ENCODE measurements around the gene SDK1.

DNA sequence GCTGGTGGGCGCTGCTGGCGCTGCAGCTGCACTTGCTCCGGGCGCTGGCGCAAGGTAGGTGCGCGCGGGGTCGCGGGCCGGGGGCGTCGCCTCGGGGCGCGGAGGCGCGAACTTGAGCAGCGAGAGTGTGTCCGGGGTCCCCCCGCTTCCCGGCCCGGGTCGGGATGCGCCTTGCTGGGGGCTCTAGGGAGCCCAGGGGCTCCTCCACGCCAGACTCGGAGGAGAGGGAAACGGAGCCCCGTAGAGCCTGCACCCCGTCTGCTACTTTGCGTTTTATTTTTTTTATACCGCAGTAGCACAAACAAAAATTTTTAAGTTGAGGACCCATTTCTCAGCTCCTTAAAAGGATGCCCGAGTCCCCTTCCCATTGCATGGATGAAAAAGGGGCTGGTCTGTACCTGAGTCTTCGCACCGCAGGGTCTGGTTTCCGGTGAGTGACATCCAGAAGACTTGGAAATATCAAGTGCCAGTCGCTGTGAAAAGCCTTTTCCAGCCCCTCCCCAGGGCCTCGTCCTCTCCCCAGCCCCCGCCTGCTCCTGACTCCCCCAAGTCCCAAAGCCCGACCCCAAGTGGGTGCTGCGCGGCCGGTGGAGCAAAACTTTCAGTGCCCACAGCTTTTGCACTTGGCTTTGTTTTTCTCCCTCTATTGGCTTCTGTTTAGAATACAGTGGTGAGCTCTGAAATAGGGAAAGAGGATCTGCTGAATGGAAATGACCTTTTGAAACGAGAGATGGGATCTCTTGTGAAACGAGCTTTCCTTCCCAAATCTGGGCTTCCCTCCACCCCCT is 973 bp downstream of the SDK1 start:
- TF ChIP-seq CTCF (IDR thresholded peaks at IDR 0.05) (no peak), ZFP36 (IDR thresholded peaks at IDR 0.05; ENCODE audit: borderline replicate concordance, partially characterized antibody) (no peak), POLR2A (IDR thresholded peaks at IDR 0.05; ENCODE audit: low read length) (no peak), CEBPB (IDR thresholded peaks at IDR 0.05) (no peak), RAD21 (conservative IDR thresholded peaks at IDR 0.05 in 1 of 2, IDR thresholded peaks at IDR 0.05 in 1 of 2) (peak in 1 of 2 experiments; percentile 14; a peak in 1 of 5 replicates), MAZ (IDR thresholded peaks at IDR 0.05; ENCODE audit: borderline replicate concordance, low read depth, low read length) (no peak), SMC3 (IDR thresholded peaks at IDR 0.05) (peak; percentile 35; the same call in 2 of the 3 replicates), BHLHE40 (IDR thresholded peaks at IDR 0.05; ENCODE audit: low read depth, low read length) (no peak), RNF2 (IDR thresholded peaks at IDR 0.05; ENCODE audit: borderline replicate concordance, low read depth) (no peak; the same call in 1 of the 2 replicates), ZSCAN20 (CRISPR knock-in tag; IDR thresholded peaks at IDR 0.05) (no peak), ESRRA (IDR thresholded peaks at IDR 0.05; ENCODE audit: borderline replicate concordance, low read length) (no peak), NR3C1 (IDR thresholded peaks at IDR 0.05) (no peak), EP300 (IDR thresholded peaks at IDR 0.05) (no peak)
- TF ChIP-seq, protein P1, sequence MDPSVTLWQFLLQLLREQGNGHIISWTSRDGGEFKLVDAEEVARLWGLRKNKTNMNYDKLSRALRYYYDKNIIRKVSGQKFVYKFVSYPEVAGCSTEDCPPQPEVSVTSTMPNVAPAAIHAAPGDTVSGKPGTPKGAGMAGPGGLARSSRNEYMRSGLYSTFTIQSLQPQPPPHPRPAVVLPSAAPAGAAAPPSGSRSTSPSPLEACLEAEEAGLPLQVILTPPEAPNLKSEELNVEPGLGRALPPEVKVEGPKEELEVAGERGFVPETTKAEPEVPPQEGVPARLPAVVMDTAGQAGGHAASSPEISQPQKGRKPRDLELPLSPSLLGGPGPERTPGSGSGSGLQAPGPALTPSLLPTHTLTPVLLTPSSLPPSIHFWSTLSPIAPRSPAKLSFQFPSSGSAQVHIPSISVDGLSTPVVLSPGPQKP (IDR thresholded peaks at IDR 0.05; ENCODE audit: low read depth, low read length), result no peak

Data from A549 (cell line).